GM10266 (cell line): ENCODE data around the gene BTF3L4.
"Not testable (repeated sequence)": the region's sequence is repeated elsewhere in the genome, so short reads cannot be mapped to it uniquely, and the experiment has no call there.

Experiments
- DNase-seq: peaks from one replicate; pipeline ENCODE4 v3.0.0; 2012; ENCODE audit errors: extremely low spot score
- TF ChIP-seq, protein P1 (sequence below): IDR thresholded peaks from 2 replicates; pipeline ENCODE4 v1.5.1; 2012; ENCODE audit warnings: mild to moderate bottlenecking, low read depth; ENCODE audit not compliant: control insufficient read depth, insufficient read depth; ENCODE audit errors: missing control alignments

BTF3L4 gene

DNA sequence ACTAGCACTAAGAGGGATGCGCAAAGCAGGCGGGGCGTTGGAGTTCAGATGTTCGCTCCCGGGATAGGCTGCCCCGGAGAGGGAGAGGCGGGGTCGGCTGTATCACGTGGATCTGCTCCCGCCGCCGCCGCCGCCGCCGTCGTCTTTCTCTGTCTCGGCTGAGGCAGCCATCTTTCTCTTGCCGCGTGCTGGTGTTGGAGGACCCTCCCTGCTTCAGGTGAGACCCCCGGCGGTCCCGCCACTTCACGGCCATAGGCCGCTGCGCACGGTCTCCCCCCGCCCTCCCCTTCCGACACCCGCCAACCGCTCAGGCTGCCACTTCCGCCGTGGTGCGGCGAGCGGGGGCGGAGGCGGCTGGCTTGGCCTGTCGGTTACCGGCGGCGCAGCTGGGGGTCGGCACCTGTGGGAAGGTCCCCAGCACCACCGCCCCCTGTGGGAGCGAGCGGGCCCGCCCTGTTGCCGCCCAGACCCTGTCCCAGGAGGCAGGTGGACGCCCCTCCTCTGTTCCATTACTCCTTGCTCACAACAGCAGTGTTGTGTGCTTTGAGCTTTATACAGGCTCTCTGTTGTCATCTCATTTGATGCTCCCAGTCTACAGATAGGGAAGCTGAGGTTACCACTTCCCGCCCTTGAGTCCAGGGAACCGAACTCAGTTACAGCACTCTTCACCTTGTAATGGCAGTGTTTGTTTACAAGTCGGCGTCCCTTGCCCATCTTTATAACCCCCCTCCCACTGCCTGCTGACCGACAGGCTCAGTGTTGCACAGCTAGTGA, at the start of gene BTF3L4:
Gene BTF3L4, plus strand, starts transcription at position 133 of the 774 bp plus-strand sequence. CDS start 3,553 bp downstream, outside the sequence.
- TF ChIP-seq, protein P1, sequence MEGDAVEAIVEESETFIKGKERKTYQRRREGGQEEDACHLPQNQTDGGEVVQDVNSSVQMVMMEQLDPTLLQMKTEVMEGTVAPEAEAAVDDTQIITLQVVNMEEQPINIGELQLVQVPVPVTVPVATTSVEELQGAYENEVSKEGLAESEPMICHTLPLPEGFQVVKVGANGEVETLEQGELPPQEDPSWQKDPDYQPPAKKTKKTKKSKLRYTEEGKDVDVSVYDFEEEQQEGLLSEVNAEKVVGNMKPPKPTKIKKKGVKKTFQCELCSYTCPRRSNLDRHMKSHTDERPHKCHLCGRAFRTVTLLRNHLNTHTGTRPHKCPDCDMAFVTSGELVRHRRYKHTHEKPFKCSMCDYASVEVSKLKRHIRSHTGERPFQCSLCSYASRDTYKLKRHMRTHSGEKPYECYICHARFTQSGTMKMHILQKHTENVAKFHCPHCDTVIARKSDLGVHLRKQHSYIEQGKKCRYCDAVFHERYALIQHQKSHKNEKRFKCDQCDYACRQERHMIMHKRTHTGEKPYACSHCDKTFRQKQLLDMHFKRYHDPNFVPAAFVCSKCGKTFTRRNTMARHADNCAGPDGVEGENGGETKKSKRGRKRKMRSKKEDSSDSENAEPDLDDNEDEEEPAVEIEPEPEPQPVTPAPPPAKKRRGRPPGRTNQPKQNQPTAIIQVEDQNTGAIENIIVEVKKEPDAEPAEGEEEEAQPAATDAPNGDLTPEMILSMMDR = no peak
- peak; percentile 90 for DNase-seq

DNA sequence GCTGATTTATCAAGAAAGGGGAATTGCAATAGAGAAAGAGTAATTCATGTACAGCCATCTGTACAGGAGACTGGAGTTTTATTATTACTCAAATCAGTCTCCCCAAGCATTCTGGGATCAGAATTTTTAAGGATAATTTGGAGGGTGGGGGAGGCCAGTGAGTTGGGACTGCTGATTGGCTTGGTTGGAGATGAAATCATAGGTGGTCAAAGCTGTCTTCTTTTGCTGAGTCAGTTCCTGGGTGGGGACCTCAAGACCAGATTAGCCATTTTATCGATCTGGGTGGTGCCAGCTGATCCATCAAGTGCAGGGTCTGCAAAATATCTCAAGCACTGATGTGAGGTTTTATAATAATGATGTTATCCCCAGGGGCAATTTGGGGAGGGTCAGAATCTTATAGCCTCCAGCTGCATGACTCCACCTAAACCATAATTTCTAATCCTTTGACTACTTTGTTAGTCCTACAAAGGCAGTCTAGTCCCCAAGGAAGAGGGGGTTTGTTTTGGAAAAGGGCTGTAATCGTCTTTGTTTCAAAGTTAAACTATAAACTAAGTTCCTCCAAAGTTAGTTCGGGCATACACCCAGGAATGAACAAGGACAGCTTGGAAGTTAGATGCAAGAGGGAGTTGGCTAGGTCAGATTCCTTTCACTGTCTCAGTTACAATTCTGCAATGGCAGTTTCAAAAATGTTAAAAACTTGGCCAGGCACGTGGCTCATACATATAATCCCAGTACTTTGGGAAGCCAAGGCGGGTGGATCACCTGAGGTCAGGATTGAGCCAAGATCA, 48.7 kb upstream of the BTF3L4 start:
- DNase-seq = no peak
- TF ChIP-seq, protein P1 = no peak

DNA sequence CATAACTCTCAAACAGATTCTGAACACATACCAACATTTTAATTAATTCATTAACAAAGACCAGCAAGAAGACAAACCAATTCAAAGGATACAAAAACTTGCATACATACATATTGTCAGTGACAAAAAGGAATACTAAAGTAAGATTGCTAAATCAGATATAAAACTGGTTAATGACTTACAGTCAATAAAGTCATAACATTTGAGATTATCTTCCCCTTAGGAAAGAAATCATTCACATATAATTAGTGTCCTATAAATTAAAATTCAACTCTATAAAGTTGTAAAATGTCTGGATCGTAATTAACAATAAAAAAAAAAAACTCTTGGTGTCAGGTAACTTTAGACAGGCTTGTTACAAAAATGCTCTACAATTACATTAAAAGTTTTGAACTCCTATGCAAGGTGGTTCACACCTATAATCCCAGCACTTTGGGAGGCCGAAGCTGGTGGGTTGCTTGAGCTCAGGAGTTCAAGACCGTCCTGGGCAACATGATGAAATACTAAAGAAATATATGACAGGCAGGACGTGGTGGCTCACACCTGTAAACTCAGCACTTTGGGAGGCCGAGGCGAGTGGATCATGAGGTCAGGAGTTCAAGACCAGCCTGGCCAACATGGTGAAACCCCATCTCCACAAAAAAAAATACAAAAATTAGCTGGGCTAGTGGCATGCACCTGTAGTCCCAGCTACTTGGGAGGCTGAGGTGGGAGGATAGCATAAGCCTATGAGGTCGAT, 47.9 kb upstream of the BTF3L4 start:
- TF ChIP-seq, protein P1 = no peak
- no peak for DNase-seq

DNA sequence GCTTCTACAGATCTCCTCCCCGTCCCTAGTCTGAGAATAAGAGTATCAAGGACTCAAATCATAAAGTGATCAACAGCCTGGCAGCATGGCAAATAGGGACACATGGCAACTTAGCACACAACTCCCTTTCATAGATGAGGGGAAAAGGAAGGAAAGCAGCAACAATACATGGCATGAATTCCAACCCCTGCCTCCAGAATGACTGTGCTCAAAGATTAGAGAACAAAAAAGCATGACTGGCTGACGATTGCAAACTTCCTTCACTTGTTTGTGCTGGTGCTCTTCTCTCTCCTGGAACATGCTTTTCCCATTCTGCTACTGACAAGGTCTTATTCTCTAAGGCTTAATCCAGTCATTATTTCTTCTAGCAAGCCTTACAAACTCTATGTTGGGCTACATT, 34.0 kb upstream of the BTF3L4 start:
- TF ChIP-seq, protein P1 = no peak
- DNase-seq = no peak

DNA sequence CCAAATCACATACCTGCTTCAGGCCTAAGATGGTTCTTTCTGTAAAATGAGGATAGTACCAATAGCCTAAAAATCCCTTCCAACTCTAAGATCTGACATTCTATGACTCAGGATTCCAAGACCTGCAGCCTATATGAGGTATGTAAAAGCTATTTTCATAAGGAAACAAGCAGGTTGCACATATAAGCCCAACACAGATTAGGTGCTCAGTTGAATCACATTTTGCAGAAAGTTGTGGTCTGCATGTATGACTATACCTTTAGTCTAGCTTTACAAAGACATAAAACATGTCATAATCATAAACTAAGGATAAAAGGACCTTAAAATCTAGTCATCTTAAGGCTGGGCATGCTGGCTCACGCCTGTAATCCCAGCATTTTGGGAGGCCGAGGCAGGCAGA, 29.8 kb upstream of the BTF3L4 start:
- TF ChIP-seq, protein P1 = no peak
- no peak for DNase-seq

DNA sequence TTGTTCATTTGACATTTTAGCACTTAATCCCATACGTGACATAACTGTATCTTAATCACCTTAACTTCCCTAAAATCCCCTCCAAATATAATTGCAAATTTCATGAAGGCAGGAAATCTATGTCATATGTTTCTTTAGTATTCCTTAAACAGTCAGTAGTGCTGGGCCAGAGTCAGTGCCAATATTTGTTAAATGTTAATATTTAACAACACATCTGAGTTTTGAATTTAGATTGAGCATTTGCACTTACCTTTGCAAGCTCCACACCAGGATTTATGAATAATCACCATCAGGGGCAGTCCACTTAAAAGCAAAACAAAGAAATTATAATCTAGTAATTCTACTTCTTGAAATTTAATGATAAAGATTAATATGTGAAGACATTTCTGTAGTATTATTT, 27.8 kb upstream of the BTF3L4 start:
- no peak for DNase-seq
- TF ChIP-seq, protein P1 = no peak

DNA sequence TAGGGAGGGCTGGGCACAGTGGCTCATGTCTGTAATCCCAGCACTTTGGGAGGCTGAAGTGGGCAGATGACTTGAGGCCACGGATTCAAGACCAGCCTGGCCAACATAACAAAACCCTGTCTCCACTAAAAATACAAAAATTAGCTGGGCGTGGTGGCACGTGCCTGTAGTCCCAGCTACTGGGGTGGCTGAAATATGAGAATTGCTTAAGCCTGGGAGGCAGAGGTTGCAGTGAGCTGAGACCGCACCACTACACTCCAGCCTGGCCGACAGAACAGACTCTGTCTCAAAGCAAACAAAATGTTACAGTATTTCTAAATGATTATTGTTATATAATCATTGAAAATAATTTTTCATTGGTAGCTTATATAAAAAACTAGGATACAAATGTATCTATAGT, 27.3 kb upstream of the BTF3L4 start:
- not testable (repeated sequence) for DNase-seq
